Hindlimb muscle (tissue), 1 donor: ENCODE measurements around the gene KRT76. TPM values are rescaled to one million over a fixed set of nuclear protein-coding genes. Genes with fewer than 3 reads are reported as not detected.

Experiments used
- DNase-seq: peaks from one replicate; pipeline ENCODE4 v3.0.0-alpha.2; 2013
- polyA plus RNA-seq: library from polyadenylated mRNA; unstranded; fragments of 120-200 nt; gene quantifications from one replicate; pipeline ENCODE4 v1.2.1, GENCODE V29; 2013; ENCODE audit not compliant: insufficient read length

KRT76 gene
- polyA plus RNA-seq, 1 donor, result not detected

- no peak for DNase-seq
These were observed 48.8 kb downstream of the KRT76 start for GRCh38 chr12:52728374-52728773.

- no peak for DNase-seq
These were observed 50.1 kb downstream of the KRT76 start for GRCh38 chr12:52727037-52727436.

GRCh38 chr12:52726451-52726850, 50.7 kb downstream of the KRT76 start:
- DNase-seq, result no peak

- no peak for DNase-seq
These were observed 52.8 kb downstream of the KRT76 start for GRCh38 chr12:52724384-52724783.

GRCh38 chr12:52722680-52723079, 54.5 kb downstream of the KRT76 start:
- DNase-seq, result no peak

- DNase-seq, result no peak
These were observed 55.2 kb downstream of the KRT76 start for GRCh38 chr12:52721838-52722470.

GRCh38 chr12:52720365-52720886, 56.7 kb downstream of the KRT76 start:
- no peak for DNase-seq

Other genes with a start within 250 kb of the KRT76 start
- not detected for gene KRT71, start 224.2 kb downstream of the KRT76 start, polyA plus RNA-seq
- not detected for gene KRT74, start 203.5 kb downstream of the KRT76 start, polyA plus RNA-seq
- gene KRT72, start 175.9 kb downstream of the KRT76 start, polyA plus RNA-seq, result not detected
- gene KRT73, start 158.8 kb downstream of the KRT76 start, polyA plus RNA-seq, result not detected
- 0.08 TPM for gene KRT2, start 125.1 kb downstream of the KRT76 start, polyA plus RNA-seq
- gene KRT1, start 96.9 kb downstream of the KRT76 start, polyA plus RNA-seq, result 20.8 TPM
- 0.32 TPM for gene KRT77, start 73.8 kb downstream of the KRT76 start, polyA plus RNA-seq
- gene KRT3, start 18.8 kb upstream of the KRT76 start, polyA plus RNA-seq, result not detected
- gene KRT4, start 36.8 kb upstream of the KRT76 start, polyA plus RNA-seq, result not detected
- 0.41 TPM for gene KRT79, start 57.0 kb upstream of the KRT76 start, polyA plus RNA-seq
- gene KRT78, start 71.6 kb upstream of the KRT76 start, polyA plus RNA-seq, result not detected
- 2.1 TPM for gene KRT8, start 127.7 kb upstream of the KRT76 start, polyA plus RNA-seq
- 2.7 TPM for gene KRT18, start 171.8 kb upstream of the KRT76 start, polyA plus RNA-seq
- 448 TPM for gene EIF4B, start 229.1 kb upstream of the KRT76 start, polyA plus RNA-seq